SK-N-SH (cell line): ENCODE measurements around the gene HHEX. TPM values are rescaled to one million over a fixed set of nuclear protein-coding genes. Genes with fewer than 3 reads are reported as not detected.

ENCODE experiments used
- CTCF ChIA-PET: fragments of 300-600, 350-600 bp; formaldehyde crosslinking; extraction: SDS; loops from one replicate; lab custom pipeline; 2021; lab: Yijun Ruan, JAX
- POLR2A ChIA-PET: fragments of 350-600 bp; sonication (Branson Sonifier 250); formaldehyde crosslinking; extraction: SDS; loops from one replicate; lab custom pipeline; 2020; ENCODE audit warnings: antibody characterized with exemption, inconsistent platforms; lab: Yijun Ruan, JAX
- DNase-seq: peaks from one replicate; pipeline ENCODE4 v3.0.0; 2012
- H2AFZ ChIP-seq: fragments of 200-600 bp; sonication (generic); 2 replicates; pipeline ENCODE4 v1.8.1; 2016; ENCODE audit warnings: antibody characterized with exemption, mild to moderate bottlenecking, low read depth
- H3F3A ChIP-seq: fragments of 200-600 bp; sonication (generic); replicated peaks from 2 replicates; pipeline ENCODE3; 2016; ENCODE audit warnings: antibody characterized with exemption, mild to moderate bottlenecking; ENCODE audit not compliant: insufficient read depth
- H3K27ac ChIP-seq, 2 experiments: fragments of 200-500 bp in 1 of 2; fragments of 200-600 bp in 1 of 2; sonication (Bioruptor generic) in 1 of 2; sonication (generic), shearing (Covaris generic) in 1 of 2; 2 replicates each; pipeline versions ENCODE4 v1.5.1 to v1.6.1; 2014 to 2016; ENCODE audit warnings: low read depth in 2 of 2, inconsistent platforms in 1 of 2, low read length in 1 of 2, mild to moderate bottlenecking in 1 of 2, mixed read lengths in 1 of 2
- H3K27me3 ChIP-seq: fragments of 200-600 bp; sonication (generic), shearing (Covaris generic); 2 replicates; pipeline ENCODE4 v1.6.1; 2016; ENCODE audit warnings: mixed run types; ENCODE audit not compliant: insufficient read depth
- H3K36me3 ChIP-seq, 2 experiments: fragments of 200-500 bp in 1 of 2; fragments of 200-600 bp in 1 of 2; sonication (Bioruptor generic) in 1 of 2; sonication (generic) in 1 of 2; replicated peaks in 1 of 2; 2 replicates each; pipeline versions ENCODE3 to v1.5.1; 2014 to 2016; ENCODE audit warnings: low read length in 1 of 2, mild to moderate bottlenecking in 1 of 2; ENCODE audit not compliant: insufficient read depth in 2 of 2, control insufficient read depth in 1 of 2
- H3K4me1 ChIP-seq, 2 experiments: fragments of 200-500 bp in 1 of 2; fragments of 200-600 bp in 1 of 2; sonication (Bioruptor generic) in 1 of 2; sonication (generic), shearing (Covaris generic) in 1 of 2; 2 replicates each; pipeline versions ENCODE4 v1.5.1 to v1.6.1; 2014 to 2016; ENCODE audit warnings: low read depth in 1 of 2, low read length in 1 of 2, mixed run types in 1 of 2; ENCODE audit not compliant: insufficient read depth in 2 of 2, control insufficient read depth in 1 of 2
- H3K4me2 ChIP-seq: fragments of 200-600 bp; sonication (generic), shearing (Covaris generic); 2 replicates; pipeline ENCODE4 v1.6.1; 2017; ENCODE audit warnings: mixed run types
- H3K4me3 ChIP-seq, 2 experiments: fragments of 200-500 bp in 1 of 2; fragments of 200-600 bp in 1 of 2; sonication (Bioruptor generic) in 1 of 2; sonication (generic), shearing (Covaris generic) in 1 of 2; 2 replicates each; pipeline versions ENCODE4 v1.5.1 to v1.8.1; 2014 to 2016; ENCODE audit warnings: low read depth in 2 of 2, inconsistent platforms in 1 of 2, low read length in 1 of 2, mild to moderate bottlenecking in 1 of 2, mixed read lengths in 1 of 2, moderate library complexity in 1 of 2
- H3K79me2 ChIP-seq: fragments of 200-600 bp; sonication (generic); 2 replicates; pipeline ENCODE4 v1.8.1; 2017; ENCODE audit warnings: mild to moderate bottlenecking; ENCODE audit not compliant: insufficient read depth
- H3K9ac ChIP-seq: fragments of 200-600 bp; sonication (generic); 2 replicates; pipeline ENCODE4 v1.6.1; 2017; ENCODE audit warnings: mixed run types
- H3K9me2 ChIP-seq: fragments of 200-600 bp; sonication (generic); 2 replicates; pipeline ENCODE4 v1.6.1; 2017; ENCODE audit warnings: mixed run types
- H3K9me3 ChIP-seq: fragments of 200-600 bp; sonication (generic); 2 replicates; pipeline ENCODE4 v1.6.1; 2017; ENCODE audit warnings: mixed run types, mild to moderate bottlenecking, moderate library complexity
- H4K20me1 ChIP-seq: fragments of 200-600 bp; sonication (generic); 2 replicates; pipeline ENCODE4 v1.6.1; 2017; ENCODE audit warnings: mild to moderate bottlenecking, mixed run types; ENCODE audit not compliant: insufficient read depth
- CHD2 ChIP-seq: fragments of 150-350 bp; IDR thresholded peaks from 2 replicates; pipeline ENCODE4 v1.6.1; 2018; ENCODE audit warnings: low read length; ENCODE audit not compliant: partially characterized antibody
- ELF1 ChIP-seq: IDR thresholded peaks from 2 replicates; pipeline ENCODE4 v1.4.0; 2012
- EP300 ChIP-seq, 2 experiments: IDR thresholded peaks; 2 replicates each; pipeline versions ENCODE4 v1.4.0 to v1.6.1; 2012; ENCODE audit warnings: borderline replicate concordance in 1 of 2, low read depth in 1 of 2, low read length in 1 of 2
- JUND ChIP-seq: IDR thresholded peaks from 2 replicates; pipeline ENCODE4 v1.4.0; 2012
- NFIC ChIP-seq: IDR thresholded peaks from 2 replicates; pipeline ENCODE4 v1.4.0; 2012; ENCODE audit warnings: borderline replicate concordance
- RCOR1 ChIP-seq: fragments of 150-350 bp; IDR thresholded peaks from 2 replicates; pipeline ENCODE4 v1.6.1; 2017; ENCODE audit warnings: antibody characterized with exemption, low read length
- SIN3A ChIP-seq: IDR thresholded peaks from 2 replicates; pipeline ENCODE4 v1.6.1; 2012; ENCODE audit warnings: low read depth, mild to moderate bottlenecking, low read length, moderate library complexity, borderline replicate concordance
- SMC3 ChIP-seq: IDR thresholded peaks from 2 replicates; pipeline ENCODE4 v1.6.1; 2012; ENCODE audit warnings: low read depth, low read length, improper control_type of control experiment
- TAF1 ChIP-seq: IDR thresholded peaks from 2 replicates; pipeline ENCODE4 v1.6.1; 2012; ENCODE audit warnings: low read depth, mild to moderate bottlenecking, low read length, moderate library complexity, borderline replicate concordance
- TCF12 ChIP-seq: IDR thresholded peaks from 2 replicates; pipeline ENCODE4 v1.4.0; 2012
- TEAD4 ChIP-seq: IDR thresholded peaks from 2 replicates; pipeline ENCODE4 v1.4.0; 2012; ENCODE audit warnings: mild to moderate bottlenecking, borderline replicate concordance; ENCODE audit not compliant: insufficient read depth
- YY1 ChIP-seq: IDR thresholded peaks from 2 replicates; pipeline ENCODE4 v1.4.0; 2012; ENCODE audit warnings: low read depth, mild to moderate bottlenecking
- WGBS: methylation state at CpG from one replicate; pipeline ENCODE4 v1.1.6; 2017; ENCODE audit warnings: low lambda C conversion rate; 5-methylcytosine and 5-hydroxymethylcytosine counted together
- polyA plus RNA-seq, 3 experiments: library from polyadenylated mRNA; depleted of rRNA; stranded (reverse); fragments of >200 nt; gene quantifications; 2 replicates each; pipeline ENCODE4 v1.2.3, GENCODE V29; 2012
- small RNA-seq, 7 experiments: library from RNA; depleted of rRNA; stranded (forward); fragments of <200 nt; gene quantifications; one replicate each; pipeline ENCODE3, GENCODE V24; 2012
- TF ChIP-seq, protein P1 (sequence below): fragments of 150-350 bp; IDR thresholded peaks from 2 replicates; pipeline ENCODE4 v1.6.1; 2017; ENCODE audit warnings: antibody characterized with exemption, low read length, low read depth, borderline replicate concordance

HHEX gene
- polyA plus RNA-seq, 1 of the 3 experiments (the other 2 are of a cell fraction): 1.1 TPM

- H3K27ac ChIP-seq: no peak overlapping the region
- WGBS: 59% methylated on average over 9 of the region's 9 CpGs
- H3K79me2 ChIP-seq: no peaks in the 10 kb centered on the region
These were observed 52.8 kb downstream of the HHEX start for GRCh38 chr10:92742331-92743228.

More at GRCh38 chr10:92742331-92743228, 52.8 kb downstream of the HHEX start:
- TF ChIP-seq YY1 (no peak), TAF1 (no peak), JUND (no peak), NFIC (no peak), ELF1 (no peak), TCF12 (no peak), SIN3A (no peak), SMC3 (no peak), CHD2 (no peak), TEAD4 (no peak), RCOR1 (no peak), EP300 (IDR thresholded peaks at IDR 0.05; ENCODE audit: borderline replicate concordance in 1 of 2, low read depth in 1 of 2, low read length in 1 of 2) (no peak)
- TF ChIP-seq, protein P1, sequence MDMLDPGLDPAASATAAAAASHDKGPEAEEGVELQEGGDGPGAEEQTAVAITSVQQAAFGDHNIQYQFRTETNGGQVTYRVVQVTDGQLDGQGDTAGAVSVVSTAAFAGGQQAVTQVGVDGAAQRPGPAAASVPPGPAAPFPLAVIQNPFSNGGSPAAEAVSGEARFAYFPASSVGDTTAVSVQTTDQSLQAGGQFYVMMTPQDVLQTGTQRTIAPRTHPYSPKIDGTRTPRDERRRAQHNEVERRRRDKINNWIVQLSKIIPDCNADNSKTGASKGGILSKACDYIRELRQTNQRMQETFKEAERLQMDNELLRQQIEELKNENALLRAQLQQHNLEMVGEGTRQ: no peak
- Histone ChIP-seq H3K36me3 (no peaks in the 10 kb centered on the region), H3F3A (no peaks in the 10 kb centered on the region), H4K20me1 (no peaks in the 10 kb centered on the region), H3K4me2 (no peak overlapping the region), H3K9me2 (no peaks in the 10 kb centered on the region), H2AFZ (no peak overlapping the region), H3K9ac (no peak overlapping the region), H3K9me3 (no peaks in the 10 kb centered on the region), H3K4me1 (no peaks in the 10 kb centered on the region; a peak in 1 of 4 replicates), H3K27me3 (no peaks in the 10 kb centered on the region; the same call in 1 of the 2 replicates), H3K4me3 (no peak overlapping the region)
- CTCF ChIA-PET: no interaction called here
- DNase-seq: no peak
- POLR2A ChIA-PET: no interaction called here

Small RNA genes within 50 kb of the gene (small RNA-seq; reads per million reads assigned to genes)
- gene RF00019 (0 reads per million in 7 experiments), gene RN7SL644P (0 reads per million in 7 experiments)

Other genes with a start within 250 kb of the HHEX start
- 9.3 and 11.7 TPM in 2 replicates for gene IDE, start 115.9 kb upstream of the HHEX start, polyA plus RNA-seq (2012; rRNA removed)
- gene KIF11, start 96.8 kb upstream of the HHEX start, polyA plus RNA-seq (2012; rRNA removed): 3.8 and 4.0 TPM in 2 replicates
- 2.3 and 2.4 TPM in 2 replicates for gene EXOC6, start 158.6 kb downstream of the HHEX start, polyA plus RNA-seq (2012; rRNA removed)